Erythroblast (primary cell): Measurements from ENCODE around the gene DMD.
"Not testable (repeated sequence)": the region's sequence is repeated elsewhere in the genome, so short reads cannot be mapped to it uniquely, and the experiment has no call there.

ENCODE experiments used
- GATA1 ChIP-seq: IDR thresholded peaks from 2 replicates; pipeline ENCODE4 v1.6.1; 2011; ENCODE audit warnings: low read depth, mild to moderate bottlenecking, control low read depth, low read length, moderate library complexity
- POLR2A ChIP-seq: IDR thresholded peaks from 2 replicates; pipeline ENCODE4 v1.6.1; 2011; ENCODE audit warnings: mild to moderate bottlenecking, low read length

DNA sequence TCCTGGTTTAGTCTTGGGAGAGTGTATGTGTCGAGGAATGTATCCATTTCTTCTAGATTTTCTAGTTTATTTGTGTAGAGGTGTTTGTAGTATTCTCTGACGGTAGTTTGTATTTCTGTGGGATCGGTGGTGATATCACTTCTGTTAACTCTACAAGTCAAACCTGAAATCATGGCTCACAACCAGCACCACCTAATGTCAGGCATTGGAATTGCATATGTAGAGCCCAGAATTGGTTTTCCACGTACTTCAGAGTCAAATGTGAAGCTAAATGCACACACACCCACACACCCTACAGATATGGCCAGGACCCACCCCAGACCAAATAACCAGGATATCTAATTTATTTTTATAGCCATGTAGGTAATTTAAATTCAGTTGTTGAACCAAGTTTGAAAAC, 964.7 kb downstream of the DMD start:
- not testable (repeated sequence) for TF ChIP-seq POLR2A, GATA1
